Raji (cell line): ENCODE measurements around the gene GSTO2.

ENCODE experiments used
- POLR2A ChIP-seq: IDR thresholded peaks from 2 replicates; pipeline ENCODE4 v1.6.1; 2011; ENCODE audit warnings: low read depth, low read length, control low read depth; ENCODE audit not compliant: insufficient read depth

GSTO2 gene

GRCh38 chr10:104293781-104294321 lies 24.9 kb downstream of the GSTO2 start:
- TF ChIP-seq POLR2A = no peak

GRCh38 chr10:104296687-104297436 lies 27.9 kb downstream of the GSTO2 start:
- no peak for TF ChIP-seq POLR2A

GRCh38 chr10:104297697-104298660 lies 29.0 kb downstream of the GSTO2 start:
- no peak for TF ChIP-seq POLR2A

GRCh38 chr10:104299031-104299904 lies 30.3 kb downstream of the GSTO2 start:
- no peak for TF ChIP-seq POLR2A

- TF ChIP-seq POLR2A = no peak
These were observed 31.2 kb downstream of the GSTO2 start for GRCh38 chr10:104300002-104300735.

- no peak for TF ChIP-seq POLR2A
These were observed 31.8 kb downstream of the GSTO2 start for GRCh38 chr10:104300736-104301292.

- no peak for TF ChIP-seq POLR2A
These were observed 33.1 kb downstream of the GSTO2 start for GRCh38 chr10:104301907-104302690.

- no peak for TF ChIP-seq POLR2A
These were observed 34.8 kb downstream of the GSTO2 start for GRCh38 chr10:104303594-104304355.

GRCh38 chr10:104304356-104304745 lies 35.4 kb downstream of the GSTO2 start:
- TF ChIP-seq POLR2A = no peak

- no peak for TF ChIP-seq POLR2A
These were observed 35.9 kb downstream of the GSTO2 start for GRCh38 chr10:104304927-104305326.

GRCh38 chr10:104306897-104307296 lies 37.9 kb downstream of the GSTO2 start:
- no peak for TF ChIP-seq POLR2A
